NCI-H526 treated with DMSO at 0.1 percent for 48 hours (cell line): ENCODE results near the gene PBX2.
"Not testable (repeated sequence)": the region's sequence is repeated elsewhere in the genome, so short reads cannot be mapped to it uniquely, and the experiment has no call there.

Source experiments
- DNase-seq: peaks from one replicate; lab custom pipeline; 2025; lab: John Stamatoyannopoulos, UW

Gene PBX2

GRCh38 chr6:32190054-32190851, at the start of gene PBX2:
Gene PBX2 (minus strand): TSS chr6:32190202. CDS start chr6:32189915, 287 bp downstream.
- DNase-seq: peak; percentile 72

GRCh38 chr6:32239462-32239861, 49.5 kb upstream of the PBX2 start:
- DNase-seq: no peak

- no peak for DNase-seq
Observed at GRCh38 chr6:32234934-32235333, 44.9 kb upstream of the PBX2 start.

GRCh38 chr6:32226434-32226833, 36.4 kb upstream of the PBX2 start:
- DNase-seq: no peak

- DNase-seq: no peak
Observed at GRCh38 chr6:32224696-32225095, 34.7 kb upstream of the PBX2 start.

- DNase-seq: no peak
Observed at GRCh38 chr6:32223258-32224235, 33.5 kb upstream of the PBX2 start, which contains the start of gene NOTCH4. Gene NOTCH4 (minus strand): TSS chr6:32224067. CDS start chr6:32223928, 139 bp downstream.

- DNase-seq: no peak
Observed at GRCh38 chr6:32222333-32223230, 32.6 kb upstream of the PBX2 start.

GRCh38 chr6:32220021-32220420, 30.0 kb upstream of the PBX2 start:
- DNase-seq: no peak

- no peak for DNase-seq
Observed at GRCh38 chr6:32218167-32218566, 28.2 kb upstream of the PBX2 start.

- DNase-seq: no peak
Observed at GRCh38 chr6:32216998-32217397, 27.0 kb upstream of the PBX2 start.

- DNase-seq: no peak
Observed at GRCh38 chr6:32216285-32216684, 26.3 kb upstream of the PBX2 start.

GRCh38 chr6:32215617-32216016, 25.6 kb upstream of the PBX2 start:
- no peak for DNase-seq

GRCh38 chr6:32214126-32214525, 24.1 kb upstream of the PBX2 start:
- no peak for DNase-seq

- no peak for DNase-seq
Observed at GRCh38 chr6:32213649-32214048, 23.6 kb upstream of the PBX2 start.

GRCh38 chr6:32212076-32212760, 22.2 kb upstream of the PBX2 start:
- DNase-seq: no peak

- not testable (repeated sequence) for DNase-seq
Observed at GRCh38 chr6:32211432-32211831, 21.4 kb upstream of the PBX2 start.

- DNase-seq: no peak
Observed at GRCh38 chr6:32210191-32210601, 20.2 kb upstream of the PBX2 start.

GRCh38 chr6:32208996-32209395, 19.0 kb upstream of the PBX2 start:
- DNase-seq: no peak

GRCh38 chr6:32204268-32204715, 14.3 kb upstream of the PBX2 start:
- no peak for DNase-seq

GRCh38 chr6:32203426-32204267, 13.6 kb upstream of the PBX2 start:
- no peak for DNase-seq
